ENCODE results near the gene IMPDH2.
A peak's percentile ranks its signal among the peaks of the same experiment; 100 is the strongest.

Gene IMPDH2

DNA sequence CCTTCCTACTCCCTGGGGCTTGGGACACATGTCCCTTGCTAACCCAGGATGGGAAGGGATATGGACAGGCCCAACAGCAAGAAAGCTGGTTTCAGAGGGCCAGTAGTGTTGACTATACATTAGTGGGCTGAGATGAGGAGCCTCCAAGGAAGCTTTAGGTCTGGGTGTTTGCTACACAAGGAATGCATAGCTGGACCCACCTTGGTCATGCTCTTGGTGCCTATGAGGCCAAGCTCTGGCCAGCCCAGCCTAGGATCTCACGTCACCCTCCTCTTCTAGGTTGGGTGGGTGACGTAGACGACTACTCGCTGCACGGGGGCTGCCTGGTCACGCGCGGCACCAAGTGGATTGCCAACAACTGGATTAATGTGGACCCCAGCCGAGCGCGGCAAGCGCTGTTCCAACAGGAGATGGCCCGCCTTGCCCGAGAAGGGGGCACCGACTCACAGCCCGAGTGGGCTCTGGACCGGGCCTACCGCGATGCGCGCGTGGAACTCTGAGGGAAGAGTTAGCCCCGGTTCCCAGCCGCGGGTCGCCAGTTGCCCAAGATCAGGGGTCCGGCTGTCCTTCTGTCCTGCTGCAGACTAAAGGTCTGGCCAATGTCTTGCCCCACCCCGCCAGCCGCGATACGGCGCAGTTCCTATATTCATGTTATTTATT lies 22.7 kb downstream of the IMPDH2 start:
- Histone ChIP-seq H3K9me3 (ENCODE audit: control insufficient read depth, insufficient read depth, low read depth, low read length) (no peaks in the 10 kb centered on the region), H3K36me3 (ENCODE audit: control insufficient read depth in 2 of 2, insufficient read depth in 1 of 2, low read length in 2 of 2) (peaks cover 3 to 11% of the 10 kb centered on the region in 2 experiments; a peak in 2 of 3 replicates), H3K27ac (ENCODE audit: extremely low read depth, low read depth, low read length) (peak overlapping the region; percentile 39; the same call in 1 of the 2 replicates), H3K4me1 (ENCODE audit: control insufficient read depth, insufficient read depth, low read length) (no peaks in the 10 kb centered on the region), H3K4me3 (ENCODE audit: low read depth, low read length) (peak overlapping the region; percentile 74)
- 0 out of 2 replicates have a peak, but pooled peaks have one; percentile 9 for TF ChIP-seq GLIS1 (tag by site-specific recombination; IDR thresholded peaks at IDR 0.05)
- no peak for TF ChIP-seq ZIC2 (tag by site-specific recombination; IDR thresholded peaks at IDR 0.05)
- no peak for TF ChIP-seq ZNF19 (tag by site-specific recombination; IDR thresholded peaks at IDR 0.05; ENCODE audit: low read depth)
- no peak for TF ChIP-seq ZNF37A (tag by site-specific recombination; IDR thresholded peaks at IDR 0.05)
- peak; percentile 4; the same call in 1 of the 2 replicates for TF ChIP-seq ZNF335 (tag by site-specific recombination; conservative IDR thresholded peaks at IDR 0.05)
- TF ChIP-seq, protein P1, sequence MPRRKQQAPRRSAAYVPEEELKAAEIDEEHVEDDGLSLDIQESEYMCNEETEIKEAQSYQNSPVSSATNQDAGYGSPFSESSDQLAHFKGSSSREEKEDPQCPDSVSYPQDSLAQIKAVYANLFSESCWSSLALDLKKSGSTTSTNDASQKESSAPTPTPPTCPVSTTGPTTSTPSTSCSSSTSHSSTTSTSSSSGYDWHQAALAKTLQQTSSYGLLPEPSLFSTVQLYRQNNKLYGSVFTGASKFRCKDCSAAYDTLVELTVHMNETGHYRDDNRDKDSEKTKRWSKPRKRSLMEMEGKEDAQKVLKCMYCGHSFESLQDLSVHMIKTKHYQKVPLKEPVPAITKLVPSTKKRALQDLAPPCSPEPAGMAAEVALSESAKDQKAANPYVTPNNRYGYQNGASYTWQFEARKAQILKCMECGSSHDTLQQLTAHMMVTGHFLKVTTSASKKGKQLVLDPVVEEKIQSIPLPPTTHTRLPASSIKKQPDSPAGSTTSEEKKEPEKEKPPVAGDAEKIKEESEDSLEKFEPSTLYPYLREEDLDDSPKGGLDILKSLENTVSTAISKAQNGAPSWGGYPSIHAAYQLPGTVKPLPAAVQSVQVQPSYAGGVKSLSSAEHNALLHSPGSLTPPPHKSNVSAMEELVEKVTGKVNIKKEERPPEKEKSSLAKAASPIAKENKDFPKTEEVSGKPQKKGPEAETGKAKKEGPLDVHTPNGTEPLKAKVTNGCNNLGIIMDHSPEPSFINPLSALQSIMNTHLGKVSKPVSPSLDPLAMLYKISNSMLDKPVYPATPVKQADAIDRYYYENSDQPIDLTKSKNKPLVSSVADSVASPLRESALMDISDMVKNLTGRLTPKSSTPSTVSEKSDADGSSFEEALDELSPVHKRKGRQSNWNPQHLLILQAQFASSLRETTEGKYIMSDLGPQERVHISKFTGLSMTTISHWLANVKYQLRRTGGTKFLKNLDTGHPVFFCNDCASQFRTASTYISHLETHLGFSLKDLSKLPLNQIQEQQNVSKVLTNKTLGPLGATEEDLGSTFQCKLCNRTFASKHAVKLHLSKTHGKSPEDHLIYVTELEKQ (tag by site-specific recombination; IDR thresholded peaks at IDR 0.05; ENCODE audit: borderline replicate concordance), result no peak
- TF ChIP-seq, protein P2, sequence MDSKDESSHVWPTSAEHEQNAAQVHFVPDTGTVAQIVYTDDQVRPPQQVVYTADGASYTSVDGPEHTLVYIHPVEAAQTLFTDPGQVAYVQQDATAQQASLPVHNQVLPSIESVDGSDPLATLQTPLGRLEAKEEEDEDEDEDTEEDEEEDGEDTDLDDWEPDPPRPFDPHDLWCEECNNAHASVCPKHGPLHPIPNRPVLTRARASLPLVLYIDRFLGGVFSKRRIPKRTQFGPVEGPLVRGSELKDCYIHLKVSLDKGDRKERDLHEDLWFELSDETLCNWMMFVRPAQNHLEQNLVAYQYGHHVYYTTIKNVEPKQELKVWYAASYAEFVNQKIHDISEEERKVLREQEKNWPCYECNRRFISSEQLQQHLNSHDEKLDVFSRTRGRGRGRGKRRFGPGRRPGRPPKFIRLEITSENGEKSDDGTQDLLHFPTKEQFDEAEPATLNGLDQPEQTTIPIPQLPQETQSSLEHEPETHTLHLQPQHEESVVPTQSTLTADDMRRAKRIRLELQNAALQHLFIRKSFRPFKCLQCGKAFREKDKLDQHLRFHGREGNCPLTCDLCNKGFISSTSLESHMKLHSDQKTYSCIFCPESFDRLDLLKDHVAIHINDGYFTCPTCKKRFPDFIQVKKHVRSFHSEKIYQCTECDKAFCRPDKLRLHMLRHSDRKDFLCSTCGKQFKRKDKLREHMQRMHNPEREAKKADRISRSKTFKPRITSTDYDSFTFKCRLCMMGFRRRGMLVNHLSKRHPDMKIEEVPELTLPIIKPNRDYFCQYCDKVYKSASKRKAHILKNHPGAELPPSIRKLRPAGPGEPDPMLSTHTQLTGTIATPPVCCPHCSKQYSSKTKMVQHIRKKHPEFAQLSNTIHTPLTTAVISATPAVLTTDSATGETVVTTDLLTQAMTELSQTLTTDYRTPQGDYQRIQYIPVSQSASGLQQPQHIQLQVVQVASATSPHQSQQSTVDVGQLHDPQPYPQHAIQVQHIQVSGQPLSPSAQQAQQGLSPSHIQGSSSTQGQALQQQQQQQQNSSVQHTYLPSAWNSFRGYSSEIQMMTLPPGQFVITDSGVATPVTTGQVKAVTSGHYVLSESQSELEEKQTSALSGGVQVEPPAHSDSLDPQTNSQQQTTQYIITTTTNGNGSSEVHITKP (tag by site-specific recombination; IDR thresholded peaks at IDR 0.05), result no peak
- TF ChIP-seq GLIS2 (tag by site-specific recombination; IDR thresholded peaks at IDR 0.05), result no peak; the same call in 1 of the 2 replicates
- no peak for TF ChIP-seq ZNF202 (tag by site-specific recombination; IDR thresholded peaks at IDR 0.05; ENCODE audit: borderline replicate concordance)
- TF ChIP-seq, protein P3, sequence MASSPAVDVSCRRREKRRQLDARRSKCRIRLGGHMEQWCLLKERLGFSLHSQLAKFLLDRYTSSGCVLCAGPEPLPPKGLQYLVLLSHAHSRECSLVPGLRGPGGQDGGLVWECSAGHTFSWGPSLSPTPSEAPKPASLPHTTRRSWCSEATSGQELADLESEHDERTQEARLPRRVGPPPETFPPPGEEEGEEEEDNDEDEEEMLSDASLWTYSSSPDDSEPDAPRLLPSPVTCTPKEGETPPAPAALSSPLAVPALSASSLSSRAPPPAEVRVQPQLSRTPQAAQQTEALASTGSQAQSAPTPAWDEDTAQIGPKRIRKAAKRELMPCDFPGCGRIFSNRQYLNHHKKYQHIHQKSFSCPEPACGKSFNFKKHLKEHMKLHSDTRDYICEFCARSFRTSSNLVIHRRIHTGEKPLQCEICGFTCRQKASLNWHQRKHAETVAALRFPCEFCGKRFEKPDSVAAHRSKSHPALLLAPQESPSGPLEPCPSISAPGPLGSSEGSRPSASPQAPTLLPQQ (tag by site-specific recombination; IDR thresholded peaks at IDR 0.05), result peak; percentile 21; the same call in 1 of the 2 replicates
- TF ChIP-seq, protein P4, sequence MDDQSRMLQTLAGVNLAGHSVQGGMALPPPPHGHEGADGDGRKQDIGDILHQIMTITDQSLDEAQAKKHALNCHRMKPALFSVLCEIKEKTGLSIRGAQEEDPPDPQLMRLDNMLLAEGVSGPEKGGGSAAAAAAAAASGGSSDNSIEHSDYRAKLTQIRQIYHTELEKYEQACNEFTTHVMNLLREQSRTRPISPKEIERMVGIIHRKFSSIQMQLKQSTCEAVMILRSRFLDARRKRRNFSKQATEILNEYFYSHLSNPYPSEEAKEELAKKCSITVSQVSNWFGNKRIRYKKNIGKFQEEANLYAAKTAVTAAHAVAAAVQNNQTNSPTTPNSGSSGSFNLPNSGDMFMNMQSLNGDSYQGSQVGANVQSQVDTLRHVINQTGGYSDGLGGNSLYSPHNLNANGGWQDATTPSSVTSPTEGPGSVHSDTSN (CRISPR knock-in tag; IDR thresholded peaks at IDR 0.05), result no peak
- TF ChIP-seq, protein P5, sequence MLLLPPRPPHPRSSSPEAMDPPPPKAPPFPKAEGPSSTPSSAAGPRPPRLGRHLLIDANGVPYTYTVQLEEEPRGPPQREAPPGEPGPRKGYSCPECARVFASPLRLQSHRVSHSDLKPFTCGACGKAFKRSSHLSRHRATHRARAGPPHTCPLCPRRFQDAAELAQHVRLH (tag by site-specific recombination; IDR thresholded peaks at IDR 0.05), result no peak
- no peak for TF ChIP-seq MZF1 (tag by site-specific recombination; IDR thresholded peaks at IDR 0.05; ENCODE audit: borderline replicate concordance)
- TF ChIP-seq, protein P6, sequence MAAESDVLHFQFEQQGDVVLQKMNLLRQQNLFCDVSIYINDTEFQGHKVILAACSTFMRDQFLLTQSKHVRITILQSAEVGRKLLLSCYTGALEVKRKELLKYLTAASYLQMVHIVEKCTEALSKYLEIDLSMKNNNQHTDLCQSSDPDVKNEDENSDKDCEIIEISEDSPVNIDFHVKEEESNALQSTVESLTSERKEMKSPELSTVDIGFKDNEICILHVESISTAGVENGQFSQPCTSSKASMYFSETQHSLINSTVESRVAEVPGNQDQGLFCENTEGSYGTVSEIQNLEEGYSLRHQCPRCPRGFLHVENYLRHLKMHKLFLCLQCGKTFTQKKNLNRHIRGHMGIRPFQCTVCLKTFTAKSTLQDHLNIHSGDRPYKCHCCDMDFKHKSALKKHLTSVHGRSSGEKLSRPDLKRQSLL (tag by site-specific recombination; IDR thresholded peaks at IDR 0.05), result no peak
- no peak for TF ChIP-seq ZNF600 (tag by site-specific recombination; IDR thresholded peaks at IDR 0.05)
- no peak for TF ChIP-seq ZNF830 (tag by site-specific recombination; IDR thresholded peaks at IDR 0.05; ENCODE audit: low read depth)
- TF ChIP-seq, protein P7, sequence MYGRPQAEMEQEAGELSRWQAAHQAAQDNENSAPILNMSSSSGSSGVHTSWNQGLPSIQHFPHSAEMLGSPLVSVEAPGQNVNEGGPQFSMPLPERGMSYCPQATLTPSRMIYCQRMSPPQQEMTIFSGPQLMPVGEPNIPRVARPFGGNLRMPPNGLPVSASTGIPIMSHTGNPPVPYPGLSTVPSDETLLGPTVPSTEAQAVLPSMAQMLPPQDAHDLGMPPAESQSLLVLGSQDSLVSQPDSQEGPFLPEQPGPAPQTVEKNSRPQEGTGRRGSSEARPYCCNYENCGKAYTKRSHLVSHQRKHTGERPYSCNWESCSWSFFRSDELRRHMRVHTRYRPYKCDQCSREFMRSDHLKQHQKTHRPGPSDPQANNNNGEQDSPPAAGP (tag by site-specific recombination; IDR thresholded peaks at IDR 0.05), result no peak
- TF ChIP-seq, protein P8, sequence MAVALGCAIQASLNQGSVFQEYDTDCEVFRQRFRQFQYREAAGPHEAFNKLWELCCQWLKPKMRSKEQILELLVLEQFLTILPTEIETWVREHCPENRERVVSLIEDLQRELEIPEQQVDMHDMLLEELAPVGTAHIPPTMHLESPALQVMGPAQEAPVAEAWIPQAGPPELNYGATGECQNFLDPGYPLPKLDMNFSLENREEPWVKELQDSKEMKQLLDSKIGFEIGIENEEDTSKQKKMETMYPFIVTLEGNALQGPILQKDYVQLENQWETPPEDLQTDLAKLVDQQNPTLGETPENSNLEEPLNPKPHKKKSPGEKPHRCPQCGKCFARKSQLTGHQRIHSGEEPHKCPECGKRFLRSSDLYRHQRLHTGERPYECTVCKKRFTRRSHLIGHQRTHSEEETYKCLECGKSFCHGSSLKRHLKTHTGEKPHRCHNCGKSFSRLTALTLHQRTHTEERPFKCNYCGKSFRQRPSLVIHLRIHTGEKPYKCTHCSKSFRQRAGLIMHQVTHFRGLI (tag by site-specific recombination; IDR thresholded peaks at IDR 0.05), result no peak
- ChIA-PET POLR2A (interaction anchor here (0.9 to 4.4 kb wide), 16 partner anchors 10 to 462 kb away, joined by 3 to 141 read pairs (median 6); partner anchors contain the start of genes ARIH2, DALRD3, IMPDH2 and IP6K2), CTCF (interaction anchor here (0.5 to 3.8 kb wide), 7 partner anchors 13 to 688 kb away, joined by 3 to 20 read pairs (median 5); partner anchors contain the start of genes NDUFAF3 and P4HTM)

Measured in HEK293 (cell line).